A204.1 (cell line): ENCODE data around the gene ZFPM1.

ENCODE experiments used
- FAIRE-seq: peaks from 2 replicates; lab custom pipeline; 2012; peaks lifted over from hg19 to GRCh38; lab: Jason Lieb, UNC

The ZFPM1 gene

GRCh38 chr16:88527937-88528743, 75.1 kb downstream of the ZFPM1 start:
- no peak for FAIRE-seq

- FAIRE-seq = no peak
Observed at GRCh38 chr16:88528902-88529318, 75.8 kb downstream of the ZFPM1 start.

GRCh38 chr16:88529596-88529995, 76.5 kb downstream of the ZFPM1 start:
- FAIRE-seq = no peak

GRCh38 chr16:88530051-88530857, 77.2 kb downstream of the ZFPM1 start:
- no peak for FAIRE-seq

- no peak for FAIRE-seq
Observed at GRCh38 chr16:88530858-88531203, 77.8 kb downstream of the ZFPM1 start.

GRCh38 chr16:88531346-88531745, 78.3 kb downstream of the ZFPM1 start:
- FAIRE-seq = no peak

GRCh38 chr16:88531931-88532433, 78.9 kb downstream of the ZFPM1 start:
- no peak for FAIRE-seq

- FAIRE-seq = no peak
Observed at GRCh38 chr16:88532434-88533241, 79.6 kb downstream of the ZFPM1 start.

GRCh38 chr16:88533381-88533917, 80.4 kb downstream of the ZFPM1 start:
- no peak for FAIRE-seq

- FAIRE-seq = no peak
Observed at GRCh38 chr16:88533932-88534637, 81.0 kb downstream of the ZFPM1 start.

GRCh38 chr16:88534638-88535190, 81.6 kb downstream of the ZFPM1 start:
- no peak for FAIRE-seq

- FAIRE-seq = no peak
Observed at GRCh38 chr16:88535191-88535856, 82.2 kb downstream of the ZFPM1 start.

- no peak for FAIRE-seq
Observed at GRCh38 chr16:88535857-88536222, 82.8 kb downstream of the ZFPM1 start.

- FAIRE-seq = no peak
Observed at GRCh38 chr16:88536510-88536909, 83.4 kb downstream of the ZFPM1 start.

- FAIRE-seq = no peak
Observed at GRCh38 chr16:88536971-88537751, 84.1 kb downstream of the ZFPM1 start.

- no peak for FAIRE-seq
Observed at GRCh38 chr16:88537859-88538258, 84.8 kb downstream of the ZFPM1 start.

- FAIRE-seq = no peak
Observed at GRCh38 chr16:88538366-88539060, 85.4 kb downstream of the ZFPM1 start.

- no peak for FAIRE-seq
Observed at GRCh38 chr16:88539261-88539651, 86.2 kb downstream of the ZFPM1 start.

GRCh38 chr16:88539652-88540345, 86.7 kb downstream of the ZFPM1 start:
- FAIRE-seq = no peak
